Mucosa of stomach (tissue), 1 donor: ENCODE measurements around the gene PKDREJ.

Experiments used
- H3K27me3 ChIP-seq: one replicate; pipeline ENCODE4 v1.7.0; 2013; ENCODE audit warnings: mild to moderate bottlenecking, low read length; ENCODE audit not compliant: control insufficient read depth, insufficient read depth
- H3K36me3 ChIP-seq: one replicate; pipeline ENCODE4 v1.7.0; 2013; ENCODE audit warnings: low read length; ENCODE audit not compliant: control insufficient read depth, insufficient read depth
- H3K4me1 ChIP-seq: one replicate; pipeline ENCODE4 v1.7.0; 2013; ENCODE audit warnings: mild to moderate bottlenecking, low read length; ENCODE audit not compliant: control insufficient read depth, insufficient read depth
- H3K4me3 ChIP-seq: one replicate; pipeline ENCODE4 v1.7.0; 2013; ENCODE audit warnings: low read length
- H3K9ac ChIP-seq: one replicate; pipeline ENCODE4 v1.7.0; 2013; ENCODE audit warnings: mild to moderate bottlenecking, low read length, moderate library complexity
- H3K9me3 ChIP-seq: one replicate; pipeline ENCODE4 v1.7.0; 2013; ENCODE audit warnings: mild to moderate bottlenecking, low read length, moderate library complexity; ENCODE audit not compliant: control insufficient read depth
- donor health status: Pancreatic carcinoma.

Gene PKDREJ

DNA sequence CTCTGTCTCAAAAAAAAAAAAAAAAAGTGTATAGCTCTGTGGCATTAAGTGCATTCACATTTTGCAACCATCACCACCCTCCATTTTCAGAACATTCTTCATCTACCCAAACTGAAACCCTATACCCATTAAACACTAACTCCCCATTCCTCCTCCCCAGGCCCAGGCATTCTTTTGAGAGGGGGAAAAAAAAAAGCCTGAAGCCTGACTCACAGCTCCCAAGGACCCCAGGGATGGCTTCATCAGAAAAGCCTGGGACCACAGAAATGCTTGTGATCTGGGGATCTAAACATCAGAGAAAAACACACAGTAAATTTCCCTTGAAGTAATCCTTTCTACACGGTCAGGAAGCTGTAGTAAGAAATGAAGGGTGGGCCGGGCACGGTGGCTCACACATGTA, 22.9 kb upstream of the PKDREJ start:
- Histone ChIP-seq H3K4me3 (no peak overlapping the region), H3K27me3 (no peaks in the 10 kb centered on the region), H3K9ac (no peak overlapping the region), H3K4me1 (peaks cover 5% of the 10 kb centered on the region), H3K9me3 (no peaks in the 10 kb centered on the region), H3K36me3 (no peaks in the 10 kb centered on the region)

DNA sequence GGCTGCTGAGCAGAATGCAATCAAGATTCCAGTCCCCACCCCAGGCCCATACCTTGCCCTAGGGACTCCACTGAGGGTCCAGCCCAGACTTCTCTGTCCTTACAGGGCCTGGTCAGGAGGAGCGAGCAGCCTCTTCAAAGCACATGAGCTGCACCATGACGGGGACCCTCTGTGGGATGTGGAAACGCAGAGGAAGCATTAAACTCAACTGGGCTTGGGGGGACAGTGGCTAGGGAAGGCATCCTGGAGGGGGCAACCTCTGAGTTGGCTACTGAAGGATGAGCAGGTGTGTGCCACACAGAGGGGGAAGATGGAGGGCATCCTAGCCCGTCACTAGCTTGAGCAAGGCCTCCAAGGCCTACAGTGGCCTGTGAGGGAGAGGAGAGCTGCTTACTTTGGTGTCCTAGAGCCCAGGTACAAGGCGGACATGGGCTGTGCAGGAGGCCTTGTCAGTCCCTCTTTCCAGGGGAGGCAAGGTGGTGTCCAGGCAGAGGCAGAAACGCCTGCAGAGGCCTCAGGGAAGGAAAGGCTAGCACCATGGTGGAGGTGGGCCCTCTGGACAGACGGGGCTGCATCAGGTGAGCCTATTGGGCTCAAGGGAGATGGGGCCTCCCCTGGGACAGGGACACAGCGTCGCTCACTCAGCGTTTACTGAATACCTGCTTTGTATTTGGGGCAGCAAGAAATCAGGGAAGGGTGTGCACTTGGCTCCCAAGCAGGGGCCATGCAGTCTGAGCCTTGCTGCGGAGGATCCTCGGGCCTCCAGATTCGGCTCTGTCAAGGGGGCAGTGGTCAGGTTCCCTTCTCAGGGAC, 18.9 kb upstream of the PKDREJ start:
- no peaks in the 10 kb centered on the region for H3K4me1 ChIP-seq
- H3K27me3 ChIP-seq = no peaks in the 10 kb centered on the region
- H3K4me3 ChIP-seq = no peak overlapping the region
- no peak overlapping the region for H3K9ac ChIP-seq
- H3K9me3 ChIP-seq = no peaks in the 10 kb centered on the region
- peaks cover 10% of the 10 kb centered on the region for H3K36me3 ChIP-seq

DNA sequence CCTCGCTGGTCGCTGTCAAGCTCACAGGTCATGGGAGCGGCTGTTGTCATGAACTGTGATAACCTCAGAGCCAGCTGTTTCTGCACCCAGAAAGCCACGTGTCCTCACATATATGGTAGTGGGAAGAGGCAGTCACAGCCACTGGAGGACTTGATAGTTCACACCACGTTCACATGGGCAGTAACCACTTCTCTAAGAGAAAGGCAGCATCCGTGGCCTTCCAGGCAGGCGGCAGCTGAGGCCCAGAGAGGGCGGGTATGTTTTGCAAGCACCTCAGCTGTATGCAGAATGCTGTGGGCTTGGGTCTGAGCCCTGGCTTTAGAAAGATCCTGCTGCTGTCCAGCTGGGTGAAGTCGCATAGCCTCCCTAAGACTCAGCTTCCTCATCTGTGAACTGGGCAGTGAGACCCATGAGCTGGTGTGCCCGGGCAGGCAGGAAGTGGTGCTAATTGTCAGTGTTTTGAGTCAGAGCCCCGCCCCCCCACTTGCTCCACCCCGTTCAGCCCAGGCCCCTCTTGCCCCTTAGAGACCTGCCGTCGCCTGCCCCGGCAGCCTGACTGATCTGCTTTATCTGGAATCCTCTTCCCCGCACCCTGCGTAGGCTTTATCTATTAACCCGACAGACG, 18.0 kb upstream of the PKDREJ start:
- Histone ChIP-seq H3K4me3 (no peak overlapping the region), H3K27me3 (no peaks in the 10 kb centered on the region), H3K9me3 (no peaks in the 10 kb centered on the region), H3K36me3 (peaks cover 10% of the 10 kb centered on the region), H3K4me1 (no peaks in the 10 kb centered on the region), H3K9ac (no peak overlapping the region)

DNA sequence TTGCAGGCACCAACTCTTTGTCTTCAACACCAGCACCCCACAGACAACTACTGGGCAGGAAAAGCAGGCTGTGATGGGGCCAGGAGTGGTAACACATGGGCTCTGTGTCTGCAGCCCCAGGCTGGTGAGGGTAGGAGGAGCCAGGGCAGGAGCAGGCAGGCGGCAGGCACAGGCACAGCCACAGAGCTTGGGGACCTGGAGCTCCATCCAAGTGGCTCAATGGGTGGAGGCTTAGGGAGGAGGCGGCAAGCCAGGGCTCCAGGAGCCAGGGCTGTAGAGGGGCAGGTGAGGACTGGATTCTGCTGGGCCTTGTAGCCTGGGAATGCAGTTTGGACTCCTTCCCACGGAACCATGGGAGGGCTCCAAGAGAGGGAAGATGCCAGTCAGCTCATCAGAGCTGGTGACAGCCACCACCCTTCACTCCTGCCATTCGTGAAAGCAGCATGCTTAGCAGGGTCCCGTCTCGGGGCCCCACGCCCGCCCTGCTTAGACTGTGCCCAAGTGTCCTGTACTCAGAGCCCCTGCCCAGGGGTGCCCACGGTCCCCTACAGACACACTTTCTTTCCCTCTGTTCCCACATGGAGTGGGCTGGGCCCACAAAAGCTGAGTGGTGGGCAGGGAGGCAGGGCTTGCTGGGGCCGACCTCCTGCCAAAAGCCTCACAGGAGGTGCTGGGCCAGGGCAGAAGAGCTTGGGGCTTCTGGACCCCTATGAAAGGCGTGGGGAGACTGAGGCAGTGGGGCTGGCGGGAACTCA, 17.1 kb upstream of the PKDREJ start:
- Histone ChIP-seq H3K9me3 (no peaks in the 10 kb centered on the region), H3K27me3 (no peaks in the 10 kb centered on the region), H3K9ac (no peak overlapping the region), H3K4me3 (no peak overlapping the region), H3K4me1 (no peaks in the 10 kb centered on the region), H3K36me3 (peaks cover 10% of the 10 kb centered on the region)

DNA sequence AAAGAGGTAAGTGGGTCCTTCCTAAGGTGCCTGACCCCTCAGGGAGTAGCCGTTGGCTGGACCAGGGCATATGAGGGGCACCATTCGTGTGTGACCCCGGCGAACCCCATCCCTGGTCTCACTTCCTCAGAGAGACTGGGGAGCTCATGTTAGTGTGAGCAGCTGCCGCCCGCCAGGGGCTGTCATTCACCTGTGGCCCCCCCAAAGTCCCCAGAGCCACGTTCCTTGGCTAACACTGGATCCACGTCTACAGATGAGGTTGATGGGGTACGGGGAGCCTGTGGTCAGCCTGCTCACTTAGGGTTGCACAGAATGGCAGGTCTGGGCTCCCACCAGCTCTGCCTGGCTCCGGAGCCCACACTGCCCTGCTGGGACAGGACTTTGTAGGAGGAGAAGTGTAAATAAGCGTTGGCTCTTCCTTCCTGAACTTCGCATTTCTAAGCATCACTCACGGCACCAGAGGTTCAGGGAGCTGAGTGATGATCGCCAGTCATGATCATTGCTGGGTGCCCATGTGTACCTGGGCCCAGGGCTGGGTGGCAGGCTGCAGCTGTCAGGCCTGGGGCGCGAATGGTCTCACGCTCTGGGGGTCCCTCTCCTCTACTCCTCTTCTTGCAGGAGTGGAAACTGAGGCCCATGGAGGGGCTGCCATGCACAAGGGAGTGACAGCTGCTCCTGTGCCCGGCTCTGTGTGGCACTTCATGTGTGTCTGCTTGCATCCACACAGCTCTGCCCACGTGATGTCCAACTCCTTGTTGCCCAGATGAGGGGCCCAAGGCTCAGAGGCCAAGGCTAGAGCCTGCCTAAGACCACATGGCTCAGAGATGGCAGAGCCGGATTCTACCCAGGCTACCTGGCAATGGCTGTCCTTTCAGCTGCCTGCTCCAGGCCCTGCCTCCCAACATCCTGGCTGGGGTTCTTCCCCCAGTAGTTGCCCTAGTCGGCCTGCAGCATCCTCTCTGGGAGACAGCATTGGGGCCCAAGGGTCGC, 15.8 kb upstream of the PKDREJ start:
- no peaks in the 10 kb centered on the region for H3K27me3 ChIP-seq
- H3K4me3 ChIP-seq = no peak overlapping the region
- peaks cover 10% of the 10 kb centered on the region for H3K36me3 ChIP-seq
- no peaks in the 10 kb centered on the region for H3K9me3 ChIP-seq
- no peaks in the 10 kb centered on the region for H3K4me1 ChIP-seq
- H3K9ac ChIP-seq = no peak overlapping the region

DNA sequence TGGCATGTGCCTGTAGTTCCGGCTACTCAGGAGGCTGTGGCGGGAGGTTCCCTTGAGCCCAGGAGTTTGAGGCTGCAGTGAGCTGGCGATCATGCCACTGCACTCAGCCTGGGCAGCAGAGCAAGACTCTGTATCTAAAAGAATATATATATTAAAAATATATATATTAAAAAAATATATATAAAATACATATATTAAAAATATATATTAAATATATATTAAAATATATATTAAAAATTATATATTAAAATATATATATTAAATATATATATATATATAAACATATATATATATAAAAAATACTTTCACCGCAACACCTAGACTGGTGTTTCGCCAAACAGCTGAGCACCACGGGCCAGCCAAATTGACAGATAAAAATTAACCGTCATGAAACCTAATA, 13.4 kb upstream of the PKDREJ start:
- Histone ChIP-seq H3K27me3 (no peaks in the 10 kb centered on the region), H3K9ac (no peak overlapping the region), H3K9me3 (no peaks in the 10 kb centered on the region), H3K4me3 (no peak overlapping the region), H3K4me1 (no peaks in the 10 kb centered on the region), H3K36me3 (peaks cover 23% of the 10 kb centered on the region)

DNA sequence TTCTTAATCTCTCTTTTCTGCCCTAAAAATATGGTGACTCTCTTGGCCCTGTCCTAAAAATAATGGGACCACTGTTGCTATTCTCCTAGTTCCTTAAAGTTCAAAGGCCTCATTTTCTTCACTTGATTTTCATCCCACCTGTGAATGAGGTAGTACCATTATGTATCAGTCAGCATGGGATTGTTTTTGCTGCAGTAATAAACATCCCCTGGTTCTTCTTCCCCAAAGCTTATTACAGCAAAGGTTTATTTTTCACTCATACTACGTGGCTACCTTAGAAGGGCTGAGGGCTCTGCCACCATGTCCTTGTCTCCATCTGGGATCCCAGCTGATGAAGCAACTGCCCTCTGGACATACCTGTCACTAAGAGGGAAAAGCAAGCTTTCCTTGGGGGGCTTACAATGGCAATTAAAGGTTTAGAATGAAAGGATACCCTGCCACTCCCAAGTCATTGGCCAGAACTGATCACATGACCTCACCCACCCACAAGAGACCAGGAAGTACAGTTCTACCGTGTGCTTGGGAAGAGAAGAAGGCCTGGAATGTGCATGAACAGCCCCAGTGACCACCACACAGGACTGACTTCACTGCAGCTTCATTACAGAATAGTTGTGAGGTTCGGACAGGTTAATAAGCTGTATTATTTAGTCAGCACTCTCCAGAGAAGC, 12.4 kb upstream of the PKDREJ start:
- H3K9ac ChIP-seq = no peak overlapping the region
- peaks cover 23% of the 10 kb centered on the region for H3K36me3 ChIP-seq

DNA sequence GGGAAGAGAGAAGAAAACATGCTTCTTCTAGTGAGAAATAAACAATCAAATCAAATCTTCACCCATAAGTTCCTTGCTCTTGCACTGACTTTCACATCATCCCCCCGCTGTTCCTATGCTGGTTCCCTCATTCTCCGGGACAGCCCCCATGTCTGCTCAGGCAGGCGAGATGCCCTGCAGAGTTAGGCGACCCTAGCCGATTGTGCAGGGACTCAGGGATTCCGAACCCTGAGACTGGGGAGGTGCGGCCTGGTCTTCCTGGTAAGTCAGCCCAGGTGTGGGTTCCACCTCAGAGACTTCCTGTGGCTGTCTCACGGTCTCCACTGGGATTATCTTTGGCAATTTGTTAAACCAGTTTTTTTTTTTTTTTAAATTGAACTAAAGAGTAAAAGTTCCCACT, 11.2 kb upstream of the PKDREJ start:
- peaks cover 18% of the 10 kb centered on the region for H3K36me3 ChIP-seq

More for the DNA sequence above, 12.4 kb upstream of the PKDREJ start:
- H3K4me1 ChIP-seq = no peaks in the 10 kb centered on the region
- no peaks in the 10 kb centered on the region for H3K9me3 ChIP-seq
- no peaks in the 10 kb centered on the region for H3K27me3 ChIP-seq
- no peak overlapping the region for H3K4me3 ChIP-seq

DNA sequence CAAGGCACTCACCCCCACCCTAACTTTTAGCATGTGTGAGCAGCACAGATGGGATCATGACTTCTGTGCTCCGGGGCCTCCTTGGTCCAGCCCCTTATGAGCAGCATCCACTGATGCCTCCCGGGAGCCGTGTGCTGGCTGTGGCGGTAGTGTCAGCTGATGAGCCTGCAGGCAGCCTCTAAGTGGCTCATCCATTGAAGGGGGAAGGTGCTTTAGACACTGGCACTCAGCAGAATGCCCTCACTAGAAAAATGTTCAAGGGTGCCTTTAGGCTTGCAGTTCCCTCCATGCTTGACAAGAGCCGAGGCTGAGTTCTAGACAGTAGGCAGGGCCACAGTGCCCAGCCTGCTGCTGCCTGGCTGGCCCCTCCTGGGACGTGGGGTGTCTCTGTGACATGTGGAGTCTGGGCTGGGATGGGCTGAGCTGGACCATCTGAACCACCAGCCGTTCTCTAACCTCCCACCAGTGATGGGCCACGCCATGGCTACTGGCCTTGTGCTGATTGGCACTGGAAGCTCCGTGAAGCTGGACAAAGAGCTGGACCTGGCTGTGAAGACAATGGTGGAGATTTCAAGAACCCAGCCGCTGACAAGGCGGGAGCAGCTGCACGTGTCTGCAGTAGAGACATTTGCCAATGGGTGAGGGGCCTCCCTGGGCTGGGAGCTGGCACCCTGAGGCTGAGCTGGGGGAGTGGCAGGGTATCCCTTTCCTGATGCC, 10.4 kb upstream of the PKDREJ start:
- H3K9ac ChIP-seq = no peak overlapping the region

More for the DNA sequence above, 11.2 kb upstream of the PKDREJ start:
- Histone ChIP-seq H3K4me1 (peaks cover 4% of the 10 kb centered on the region), H3K9ac (no peak overlapping the region), H3K4me3 (no peak overlapping the region), H3K27me3 (no peaks in the 10 kb centered on the region), H3K9me3 (no peaks in the 10 kb centered on the region)

DNA sequence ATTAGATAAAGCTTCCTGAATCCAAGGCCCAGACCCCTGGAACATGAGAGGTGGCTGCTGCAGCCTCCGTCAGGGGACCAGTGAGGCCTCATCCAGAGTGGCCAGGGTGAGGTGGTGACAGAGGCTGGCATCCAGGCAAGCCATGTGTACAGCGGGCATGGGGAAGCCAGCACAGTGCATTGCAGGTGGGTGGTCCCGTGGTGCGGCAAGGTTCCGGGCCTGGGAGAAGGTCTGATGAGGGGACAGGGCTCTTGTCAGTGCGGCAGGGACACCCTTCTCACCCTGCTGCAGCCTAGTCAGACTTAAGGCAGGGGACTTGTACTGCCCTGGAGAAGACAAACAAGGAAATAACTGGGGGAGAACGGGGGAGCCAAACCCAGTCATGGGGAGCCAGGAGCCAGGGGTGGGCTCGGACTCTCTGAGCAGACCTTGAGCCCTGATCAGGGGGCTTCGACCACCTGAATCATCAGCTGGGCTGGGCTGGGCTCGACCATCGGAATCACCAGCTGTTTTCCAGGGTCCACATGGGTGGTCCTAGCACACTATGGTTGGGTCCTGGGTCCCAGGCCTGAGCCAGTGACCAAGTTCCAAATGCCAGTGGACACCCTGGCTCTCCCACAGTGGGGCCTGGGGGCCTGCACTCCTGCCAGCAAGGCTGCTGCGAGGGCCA, 9.8 kb upstream of the PKDREJ start:
- H3K36me3 ChIP-seq = peaks cover 13% of the 10 kb centered on the region
- H3K27me3 ChIP-seq = no peaks in the 10 kb centered on the region
- no peaks in the 10 kb centered on the region for H3K9me3 ChIP-seq
- no peak overlapping the region for H3K4me3 ChIP-seq
- H3K9ac ChIP-seq = no peak overlapping the region
- H3K4me1 ChIP-seq = peaks cover 10% of the 10 kb centered on the region

More for the DNA sequence above, 10.4 kb upstream of the PKDREJ start:
- peaks cover 10% of the 10 kb centered on the region for H3K4me1 ChIP-seq
- H3K36me3 ChIP-seq = peaks cover 13% of the 10 kb centered on the region
- no peaks in the 10 kb centered on the region for H3K9me3 ChIP-seq
- no peak overlapping the region for H3K4me3 ChIP-seq
- H3K27me3 ChIP-seq = no peaks in the 10 kb centered on the region
